Neural cell (in vitro differentiated cells): ENCODE measurements around the gene SLC17A2. TPM values are rescaled to one million over a fixed set of nuclear protein-coding genes. Genes with fewer than 3 reads are reported as not detected.

Experiments used
- H2AFZ ChIP-seq: fragments of 200-600, 300-800 bp; sonication (generic), shearing (Covaris generic); 2 replicates; pipeline ENCODE4 v1.6.0; 2014; ENCODE audit warnings: low read depth, mild to moderate bottlenecking, antibody characterized with exemption, low read length, moderate library complexity
- H3F3A ChIP-seq: fragments of 200-600 bp; shearing (Covaris generic); 2 replicates; pipeline ENCODE4 v1.6.1; 2016; ENCODE audit warnings: mild to moderate bottlenecking, moderate library complexity, mixed read lengths, antibody characterized with exemption, low read length; ENCODE audit not compliant: insufficient read depth, poor library complexity, severe bottlenecking
- H3K27ac ChIP-seq: fragments of 200-600, 300-800 bp; sonication (generic), shearing (Covaris generic); 2 replicates; pipeline ENCODE4 v1.5.1; 2014; ENCODE audit warnings: mild to moderate bottlenecking, low read length, moderate library complexity
- H3K27me3 ChIP-seq: fragments of 300-800, 200-600 bp; sonication (generic), shearing (Covaris generic); 2 replicates; pipeline ENCODE4 v1.6.0; 2014; ENCODE audit warnings: mild to moderate bottlenecking, low read depth, low read length, moderate library complexity; ENCODE audit not compliant: insufficient read depth
- H3K36me3 ChIP-seq: fragments of 300-800, 200-600 bp; sonication (generic), shearing (Covaris generic); 2 replicates; pipeline ENCODE4 v1.5.1; 2014; ENCODE audit warnings: mild to moderate bottlenecking, antibody characterized with exemption, low read length, moderate library complexity; ENCODE audit not compliant: insufficient read depth
- H3K4me2 ChIP-seq: fragments of 300-800, 200-600 bp; sonication (generic), shearing (Covaris generic); 2 replicates; pipeline ENCODE4 v1.6.0; 2014; ENCODE audit warnings: mild to moderate bottlenecking, low read length
- H3K4me3 ChIP-seq: fragments of 300-800, 200-600 bp; sonication (generic), shearing (Covaris generic); 2 replicates; pipeline ENCODE4 v1.5.1; 2014; ENCODE audit warnings: mild to moderate bottlenecking, low read length, moderate library complexity
- H3K79me2 ChIP-seq: fragments of 200-600 bp; shearing (Covaris generic); replicated peaks from 2 replicates; pipeline ENCODE4 v1.6.0; 2014; ENCODE audit warnings: mild to moderate bottlenecking, low read length, moderate library complexity; ENCODE audit not compliant: insufficient read depth
- H3K9ac ChIP-seq: fragments of 300-800, 200-600 bp; sonication (generic), shearing (Covaris generic); 2 replicates; pipeline ENCODE4 v1.6.1; 2016; ENCODE audit warnings: mild to moderate bottlenecking, low read length, mixed read lengths
- H3K9me2 ChIP-seq: fragments of 200-600 bp; shearing (Covaris generic); 2 replicates; pipeline ENCODE4 v1.6.1; 2016; ENCODE audit warnings: mild to moderate bottlenecking, low read length, mixed read lengths; ENCODE audit not compliant: insufficient read depth
- H3K9me3 ChIP-seq: fragments of 200-600, 300-800 bp; sonication (generic), shearing (Covaris generic); 2 replicates; pipeline ENCODE4 v1.6.1; 2016; ENCODE audit warnings: mild to moderate bottlenecking, mixed run types, low read length, moderate library complexity, mixed read lengths
- H4K20me1 ChIP-seq: fragments of 200-600 bp; shearing (Covaris generic); 2 replicates; pipeline ENCODE4 v1.6.1; 2016; ENCODE audit warnings: mild to moderate bottlenecking, mixed run types; ENCODE audit not compliant: insufficient read depth
- EP300 ChIP-seq: fragments of 450-650 bp; conservative IDR thresholded peaks from 2 replicates; pipeline ENCODE4 v1.6.1; 2014; ENCODE audit warnings: antibody characterized with exemption, mild to moderate bottlenecking, moderate library complexity; ENCODE audit not compliant: poor library complexity, severe bottlenecking
- EZH2 ChIP-seq: fragments of 200-600, 300-800 bp; shearing (Covaris generic), sonication (generic); IDR thresholded peaks from 2 replicates; pipeline ENCODE4 v1.6.1; 2014; ENCODE audit warnings: antibody characterized with exemption, low read length, borderline replicate concordance, mild to moderate bottlenecking; ENCODE audit not compliant: insufficient read depth, poor library complexity, severe bottlenecking
- MXI1 ChIP-seq: fragments of 450-650 bp; conservative IDR thresholded peaks from 2 replicates; pipeline ENCODE4 v1.6.1; 2014; ENCODE audit warnings: antibody characterized with exemption, mild to moderate bottlenecking; ENCODE audit not compliant: poor library complexity, severe bottlenecking
- POLR2AphosphoS5 ChIP-seq: IDR thresholded peaks from 2 replicates; pipeline ENCODE4 v1.6.1; 2012
- RAD21 ChIP-seq: fragments of 450-650 bp; conservative IDR thresholded peaks from 2 replicates; pipeline ENCODE4 v1.6.1; 2014; ENCODE audit warnings: antibody characterized with exemption, mild to moderate bottlenecking, moderate library complexity
- REST ChIP-seq: IDR thresholded peaks from 2 replicates; pipeline ENCODE4 v1.6.1; 2012; ENCODE audit warnings: borderline replicate concordance
- SMC3 ChIP-seq: fragments of 450-650 bp; conservative IDR thresholded peaks from 2 replicates; pipeline ENCODE4 v1.6.1; 2014; ENCODE audit warnings: antibody characterized with exemption, mild to moderate bottlenecking, moderate library complexity; ENCODE audit not compliant: poor library complexity
- TAF1 ChIP-seq: IDR thresholded peaks from 2 replicates; pipeline ENCODE4 v1.6.1; 2012; ENCODE audit warnings: low read depth
- polyA plus RNA-seq: library from polyadenylated mRNA; depleted of rRNA; stranded (reverse); fragments of >200 nt; gene quantifications from 2 replicates; pipeline ENCODE4 v1.2.3, GENCODE V29; 2014
- TF ChIP-seq, protein P1 (sequence below): fragments of 450-650 bp; IDR thresholded peaks from 2 replicates; pipeline ENCODE4 v1.5.1; 2014; ENCODE audit warnings: antibody characterized with exemption, mild to moderate bottlenecking, moderate library complexity; ENCODE audit not compliant: poor library complexity, severe bottlenecking

The SLC17A2 gene
- polyA plus RNA-seq, 1 donor from 2014 or later: not detected

GRCh38 chr6:25907475-25908014 is 22.9 kb downstream of the SLC17A2 start:
- Histone ChIP-seq H3K4me3 (no peak overlapping the region), H3K9me2 (no peaks in the 10 kb centered on the region), H3K9me3 (no peaks in the 10 kb centered on the region), H3F3A (no peaks in the 10 kb centered on the region), H2AFZ (no peak overlapping the region), H3K4me2 (no peak overlapping the region), H3K9ac (no peak overlapping the region), H3K27ac (no peak overlapping the region), H3K27me3 (no peaks in the 10 kb centered on the region), H4K20me1 (no peaks in the 10 kb centered on the region), H3K79me2 (no peaks in the 10 kb centered on the region), H3K36me3 (no peaks in the 10 kb centered on the region)
- TF ChIP-seq MXI1 (no peak), EZH2 (no peak), TAF1 (no peak), SMC3 (no peak), RAD21 (no peak), EP300 (no peak), REST (no peak), POLR2AphosphoS5 (no peak)
- TF ChIP-seq, protein P1, sequence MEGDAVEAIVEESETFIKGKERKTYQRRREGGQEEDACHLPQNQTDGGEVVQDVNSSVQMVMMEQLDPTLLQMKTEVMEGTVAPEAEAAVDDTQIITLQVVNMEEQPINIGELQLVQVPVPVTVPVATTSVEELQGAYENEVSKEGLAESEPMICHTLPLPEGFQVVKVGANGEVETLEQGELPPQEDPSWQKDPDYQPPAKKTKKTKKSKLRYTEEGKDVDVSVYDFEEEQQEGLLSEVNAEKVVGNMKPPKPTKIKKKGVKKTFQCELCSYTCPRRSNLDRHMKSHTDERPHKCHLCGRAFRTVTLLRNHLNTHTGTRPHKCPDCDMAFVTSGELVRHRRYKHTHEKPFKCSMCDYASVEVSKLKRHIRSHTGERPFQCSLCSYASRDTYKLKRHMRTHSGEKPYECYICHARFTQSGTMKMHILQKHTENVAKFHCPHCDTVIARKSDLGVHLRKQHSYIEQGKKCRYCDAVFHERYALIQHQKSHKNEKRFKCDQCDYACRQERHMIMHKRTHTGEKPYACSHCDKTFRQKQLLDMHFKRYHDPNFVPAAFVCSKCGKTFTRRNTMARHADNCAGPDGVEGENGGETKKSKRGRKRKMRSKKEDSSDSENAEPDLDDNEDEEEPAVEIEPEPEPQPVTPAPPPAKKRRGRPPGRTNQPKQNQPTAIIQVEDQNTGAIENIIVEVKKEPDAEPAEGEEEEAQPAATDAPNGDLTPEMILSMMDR: no peak

DNA sequence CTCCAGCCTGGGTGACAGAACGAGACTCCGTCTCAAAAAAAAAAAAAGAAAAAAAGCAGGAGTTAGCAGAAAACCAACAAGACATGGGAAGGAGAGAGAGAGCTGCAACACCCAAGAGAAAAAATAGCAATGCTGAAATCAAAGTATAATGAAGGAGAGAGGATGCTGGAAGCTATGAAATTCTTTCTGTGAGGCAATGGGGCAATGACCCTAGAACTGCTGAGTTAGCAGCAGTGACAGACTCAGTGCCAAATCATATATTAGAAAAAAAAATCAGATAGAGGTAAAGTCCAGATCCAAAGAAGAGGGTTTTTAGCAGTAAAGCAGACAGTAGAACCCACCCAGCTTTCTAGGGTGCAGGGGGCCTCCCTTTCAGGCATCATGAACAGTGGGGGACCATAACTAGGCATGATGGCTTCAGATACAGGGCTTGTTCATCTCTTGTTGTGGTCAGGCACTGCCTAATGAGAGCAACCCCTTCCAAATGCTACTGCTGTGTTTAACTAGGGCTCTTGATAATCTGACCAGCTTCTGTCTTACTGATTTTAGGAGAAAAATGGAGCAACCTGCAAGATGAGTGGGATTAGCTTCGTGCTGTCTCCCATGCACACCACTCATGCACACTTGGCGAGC is 26.9 kb downstream of the SLC17A2 start:
- Histone ChIP-seq H3K9ac (no peak overlapping the region), H3K4me3 (no peak overlapping the region), H3K9me2 (no peaks in the 10 kb centered on the region), H2AFZ (no peak overlapping the region), H3K36me3 (no peaks in the 10 kb centered on the region), H3K79me2 (no peaks in the 10 kb centered on the region), H3K9me3 (no peaks in the 10 kb centered on the region), H3F3A (no peaks in the 10 kb centered on the region), H3K27ac (no peak overlapping the region), H3K27me3 (no peaks in the 10 kb centered on the region), H4K20me1 (no peaks in the 10 kb centered on the region), H3K4me2 (no peak overlapping the region)
- TF ChIP-seq EZH2: no peak
